Naive thymus-derived CD4-positive, alpha-beta T cell (primary cell): ENCODE data around the gene LGALS4. TPM values are rescaled to one million over a fixed set of nuclear protein-coding genes. Genes with fewer than 3 reads are reported as not detected.

ENCODE experiments used
- ATAC-seq: fragments of 150-1000 bp; cut with Tn5 transposase; 2 replicates; pipeline ENCODE4 v1.10.0; 2021; ENCODE audit warnings: mild to moderate bottlenecking, moderate library complexity
- CTCF ChIA-PET: fragments of 350-600 bp; sonication (Branson Sonifier 250); formaldehyde crosslinking; loops from one replicate; lab custom pipeline; 2021; ENCODE audit warnings: antibody characterized with exemption; lab: Charles Lee
- POLR2A ChIA-PET: fragments of 350-600 bp; sonication (Branson Sonifier 250); formaldehyde crosslinking; loops from one replicate; lab custom pipeline; 2021; ENCODE audit warnings: antibody characterized with exemption, inconsistent platforms; lab: Charles Lee
- DNase-seq, 9 donors: peaks; one replicate each; pipeline versions ENCODE4 v3.0.0 to v3.0.0-alpha.2; 2020 to 2022; ENCODE audit warnings: mixed read lengths in 1 of 9
- H3K27ac ChIP-seq: one replicate; pipeline ENCODE4 v1.7.0; 2013; ENCODE audit warnings: mild to moderate bottlenecking, low read depth, low read length, moderate library complexity
- H3K27me3 ChIP-seq, 2 donors: one replicate each; pipeline ENCODE4 v1.7.0; 2013; ENCODE audit warnings: low read length in 2 of 2, mild to moderate bottlenecking in 2 of 2, moderate library complexity in 2 of 2; ENCODE audit not compliant: control insufficient read depth in 2 of 2, insufficient read depth in 2 of 2
- H3K36me3 ChIP-seq, 3 experiments: 1 replicate in 2 of 3; 2 replicates in 1 of 3; pipeline ENCODE4 v1.7.0; 2013; ENCODE audit warnings: low read length in 3 of 3, mild to moderate bottlenecking in 3 of 3, moderate library complexity in 1 of 3; ENCODE audit not compliant: insufficient read depth in 3 of 3, control insufficient read depth in 2 of 3
- H3K4me1 ChIP-seq, 2 donors: one replicate each; pipeline ENCODE4 v1.7.0; 2013; ENCODE audit warnings: low read length in 2 of 2, mild to moderate bottlenecking in 2 of 2, moderate library complexity in 1 of 2; ENCODE audit not compliant: control insufficient read depth in 2 of 2, insufficient read depth in 2 of 2
- H3K4me3 ChIP-seq: 2 replicates; pipeline ENCODE4 v1.7.0; 2013; ENCODE audit warnings: mild to moderate bottlenecking, low read length
- H3K9me3 ChIP-seq, 3 experiments: 1 replicate in 2 of 3; 2 replicates in 1 of 3; pipeline ENCODE4 v1.7.0; 2013; ENCODE audit warnings: low read length in 3 of 3; ENCODE audit not compliant: control insufficient read depth in 2 of 3
- H3K27ac Mint-ChIP-seq, 9 donors: one replicate each; pipeline ENCODE4 v1.8.0; 2020 to 2022; ENCODE audit warnings: mixed read lengths in 9 of 9, mild to moderate bottlenecking in 8 of 9, moderate library complexity in 5 of 9, inconsistent platforms in 2 of 9
- H3K27me3 Mint-ChIP-seq, 5 donors: one replicate each; pipeline ENCODE4 v1.8.0; 2021 to 2022; ENCODE audit warnings: mixed read lengths in 5 of 5, mild to moderate bottlenecking in 1 of 5
- H3K36me3 Mint-ChIP-seq, 5 donors: one replicate each; pipeline ENCODE4 v1.8.0; 2020 to 2022; ENCODE audit warnings: mixed read lengths in 5 of 5, mild to moderate bottlenecking in 3 of 5, inconsistent platforms in 1 of 5
- H3K4me1 Mint-ChIP-seq, 7 donors: one replicate each; pipeline ENCODE4 v1.8.0; 2020 to 2022; ENCODE audit warnings: mixed read lengths in 7 of 7, mild to moderate bottlenecking in 3 of 7, inconsistent platforms in 1 of 7
- H3K4me3 Mint-ChIP-seq, 10 donors: one replicate each; pipeline ENCODE4 v1.8.0; 2020 to 2022; ENCODE audit warnings: mild to moderate bottlenecking in 10 of 10, mixed read lengths in 10 of 10, moderate library complexity in 6 of 10, inconsistent platforms in 2 of 10
- H3K9me3 Mint-ChIP-seq, 11 donors: one replicate each; pipeline ENCODE4 v1.8.0; 2020 to 2022; ENCODE audit warnings: mixed read lengths in 11 of 11, mild to moderate bottlenecking in 4 of 11, inconsistent platforms in 1 of 11, moderate library complexity in 1 of 11
- intact Hi-C, 2 donors: fragments of 100-400 bp; cut with micrococcal nuclease; formaldehyde crosslinking; loops; one replicate each; pipeline ENCODE4 v1.15.1; 2023
- polyA plus RNA-seq, 2 donors: library from polyadenylated mRNA; unstranded; fragments of 300-500 nt; fragmentation: Illumina TruSeq; gene quantifications; one replicate each; pipeline ENCODE4 v1.2.3, GENCODE V29; 2021
- total RNA-seq, 6 experiments: library from RNA in 5 of 6; stranded (reverse) in 5 of 6; gene quantifications; 1 replicate in 5 of 6; 2 replicates in 1 of 6; pipeline ENCODE4 v1.2.3 and lab custom pipeline; 2021 to 2026

LGALS4 gene
- total and polyA plus RNA-seq, 7 experiments from 2014 or later = 0.13 to 9.8 (median 5.0) TPM

DNA sequence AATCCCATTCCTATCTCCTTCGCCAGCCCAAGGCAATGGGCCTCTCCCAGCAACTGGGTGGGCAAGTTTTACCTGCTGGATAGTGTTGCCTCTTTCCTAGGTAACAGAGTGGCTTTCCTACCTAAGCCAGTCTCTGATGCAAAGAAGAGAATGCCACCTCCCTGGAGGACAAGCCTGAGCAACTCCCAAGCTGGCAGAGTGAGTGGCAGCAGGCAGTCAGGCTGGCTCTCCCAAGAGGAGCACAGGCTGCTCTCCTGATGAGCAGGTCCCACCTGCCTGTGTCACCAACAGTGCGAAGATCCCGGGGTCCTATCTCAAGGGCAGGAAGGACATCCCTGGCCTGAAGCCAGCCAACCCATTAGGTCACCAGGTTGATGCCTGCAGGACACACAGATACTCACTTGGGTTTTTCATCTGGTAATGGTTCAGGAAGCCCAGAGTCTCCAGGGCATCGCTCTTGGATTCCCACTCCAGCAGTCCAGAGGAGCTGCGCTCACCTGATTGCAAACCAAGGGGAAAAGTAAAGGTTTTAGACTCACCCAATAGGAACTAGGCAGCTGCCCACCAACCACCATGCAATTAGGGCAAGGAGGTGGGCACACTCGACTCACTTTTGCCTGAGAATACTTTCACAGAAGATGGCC is 24.4 kb upstream of the LGALS4 start:
- Mint-ChIP-seq H3K27me3 (no peaks in the 10 kb centered on the region), H3K4me1 (peaks cover 15 to 37% (median 29%) of the 10 kb centered on the region in 7 donors), H3K27ac (peak overlapping the region in 3 of 9 donors; percentile 13 to 56 (median 51)), H3K4me3 (no peak overlapping the region), H3K9me3 (peaks cover 0 to 12% (median 0%) of the 10 kb centered on the region in 11 donors), H3K36me3 (peaks cover 0 to 39% (median 32%) of the 10 kb centered on the region in 5 donors)
- Histone ChIP-seq H3K27me3 (no peaks in the 10 kb centered on the region), H3K9me3 (no peaks in the 10 kb centered on the region), H3K4me1 (peaks cover 15 to 20% of the 10 kb centered on the region in 2 donors), H3K4me3 (no peak overlapping the region), H3K27ac (no peak overlapping the region), H3K36me3 (peaks cover 46 to 65% (median 57%) of the 10 kb centered on the region in 3 experiments)
- DNase-seq (no peak), ATAC-seq (no peak)
- POLR2A ChIA-PET = interaction anchor here (1.2 to 1.5 kb wide), 4 partner anchors 9 to 14 kb away, joined by 5 to 9 read pairs (median 6); no protein-coding TSS in a partner anchor
- CTCF ChIA-PET = interaction anchor here (0.9 to 1.1 kb wide), 2 partner anchors 9 to 12 kb away, joined by 3 read pairs; no protein-coding TSS in a partner anchor
- intact Hi-C loops = no loop called here

DNA sequence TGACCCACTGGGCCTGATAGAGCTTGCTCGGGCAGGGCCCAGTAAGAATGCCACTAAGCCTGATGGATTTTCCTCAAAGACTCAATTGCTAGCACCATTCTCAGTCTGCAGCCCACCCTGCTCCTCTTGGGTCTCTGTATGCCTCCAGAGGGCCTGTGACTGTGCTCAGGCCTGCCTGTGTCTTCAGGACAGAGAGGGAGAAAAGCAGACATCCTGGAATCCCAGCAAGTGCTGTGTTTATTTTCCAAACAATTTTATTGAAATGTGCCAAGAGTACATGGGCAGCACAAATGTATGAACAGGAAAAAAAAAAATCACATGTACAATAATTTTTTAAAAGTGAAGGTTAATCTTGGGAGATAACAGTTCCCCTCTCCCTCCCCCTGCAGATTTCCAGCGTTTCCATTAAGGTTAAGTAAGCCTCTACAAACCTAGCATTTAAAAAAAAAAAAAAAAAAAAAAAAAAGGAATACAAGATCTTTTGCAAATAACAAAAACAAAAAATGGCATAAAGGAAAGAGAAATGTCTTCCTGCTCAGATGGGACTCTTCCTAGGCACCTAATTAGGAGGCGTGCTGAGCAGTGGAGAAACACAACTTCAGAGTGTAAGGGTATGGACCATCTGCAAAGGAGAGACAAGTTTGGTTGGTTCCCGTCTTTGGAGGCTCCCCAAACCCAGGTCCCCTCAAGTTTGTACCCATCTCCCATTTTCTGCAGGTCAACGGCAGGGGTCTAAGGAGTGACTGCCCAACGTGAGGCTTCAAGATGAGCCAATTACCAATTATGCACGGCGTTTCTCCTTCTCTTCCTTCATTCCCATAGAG is 23.6 kb upstream of the LGALS4 start:
- no peak overlapping the region for H3K4me3 Mint-ChIP-seq
- POLR2A ChIA-PET = interaction anchor here (0.8 to 1.5 kb wide), 3 partner anchors 13 to 41 kb away, joined by 3 to 9 read pairs (median 4); partner anchors contain the start of gene RINL

DNA sequence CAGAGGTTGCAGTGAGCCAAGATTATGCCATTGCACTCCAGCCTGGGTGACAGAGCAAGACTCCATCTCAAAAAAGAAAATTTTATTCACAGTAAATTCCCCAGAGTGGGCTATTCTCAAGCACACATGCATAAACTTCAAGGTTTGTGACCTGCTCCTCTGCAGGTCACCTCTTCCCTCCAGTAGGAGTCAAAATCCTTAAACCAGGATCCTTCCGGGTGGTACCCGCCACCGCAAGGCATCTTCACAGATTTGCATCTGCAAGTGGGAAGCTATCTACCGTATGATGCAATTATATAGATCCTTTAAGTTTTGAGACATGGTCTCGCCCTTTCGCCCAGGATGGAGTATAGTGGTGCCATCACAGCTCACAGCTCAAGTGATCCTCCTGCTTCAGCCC is 21.8 kb upstream of the LGALS4 start:
- ChIA-PET POLR2A (interaction anchor here (0.6 to 1.8 kb wide), 4 partner anchors 10 to 92 kb away, joined by 3 to 7 read pairs (median 4); no protein-coding TSS in a partner anchor), CTCF (interaction anchor here (1.0 kb wide), 1 partner anchor 66 kb away, joined by 3 read pairs; no protein-coding TSS in a partner anchor)
- Mint-ChIP-seq H3K9me3 (peaks cover 0 to 7% (median 0%) of the 10 kb centered on the region in 11 donors), H3K27me3 (no peaks in the 10 kb centered on the region), H3K27ac (peak overlapping the region in 4 of 9 donors; percentile 14 to 38 (median 26)), H3K4me3 (no peak overlapping the region), H3K36me3 (peaks cover 0 to 32% (median 22%) of the 10 kb centered on the region in 5 donors), H3K4me1 (peaks cover 9 to 40% (median 35%) of the 10 kb centered on the region in 7 donors)
- Histone ChIP-seq H3K36me3 (peaks cover 37 to 55% (median 44%) of the 10 kb centered on the region in 3 experiments), H3K4me3 (no peak overlapping the region), H3K27ac (no peak overlapping the region), H3K9me3 (no peaks in the 10 kb centered on the region), H3K4me1 (peaks cover 12 to 21% of the 10 kb centered on the region in 2 donors), H3K27me3 (no peaks in the 10 kb centered on the region)
- DNase-seq (no peak), ATAC-seq (no peak)
- intact Hi-C loops = loop anchor here (5.0 kb wide), 4 partner anchors 33 to 517 kb away; partner anchors contain the start of genes KCNK6 (in 1 of the 2) and YIF1B (in 1 of the 2)

More for the DNA sequence above, 23.6 kb upstream of the LGALS4 start:
- H3K27ac ChIP-seq = no peak overlapping the region
- no peaks in the 10 kb centered on the region for H3K27me3 ChIP-seq
- peaks cover 14 to 37% (median 28%) of the 10 kb centered on the region in 7 donors for H3K4me1 Mint-ChIP-seq
- H3K27me3 Mint-ChIP-seq = no peaks in the 10 kb centered on the region
- peaks cover 0 to 7% (median 0%) of the 10 kb centered on the region in 11 donors for H3K9me3 Mint-ChIP-seq
- peaks cover 45 to 62% (median 52%) of the 10 kb centered on the region in 3 experiments for H3K36me3 ChIP-seq
- ATAC-seq (no peak), DNase-seq (no peak)
- intact Hi-C loops = no loop called here
- no peak overlapping the region for H3K4me3 ChIP-seq
- peaks cover 9 to 15% of the 10 kb centered on the region in 2 donors for H3K4me1 ChIP-seq
- H3K36me3 Mint-ChIP-seq = peaks cover 0 to 36% (median 28%) of the 10 kb centered on the region in 5 donors
- peak overlapping the region in 2 of 9 donors; percentile 55 to 56 for H3K27ac Mint-ChIP-seq
- H3K9me3 ChIP-seq = no peaks in the 10 kb centered on the region
- CTCF ChIA-PET = no interaction called here

DNA sequence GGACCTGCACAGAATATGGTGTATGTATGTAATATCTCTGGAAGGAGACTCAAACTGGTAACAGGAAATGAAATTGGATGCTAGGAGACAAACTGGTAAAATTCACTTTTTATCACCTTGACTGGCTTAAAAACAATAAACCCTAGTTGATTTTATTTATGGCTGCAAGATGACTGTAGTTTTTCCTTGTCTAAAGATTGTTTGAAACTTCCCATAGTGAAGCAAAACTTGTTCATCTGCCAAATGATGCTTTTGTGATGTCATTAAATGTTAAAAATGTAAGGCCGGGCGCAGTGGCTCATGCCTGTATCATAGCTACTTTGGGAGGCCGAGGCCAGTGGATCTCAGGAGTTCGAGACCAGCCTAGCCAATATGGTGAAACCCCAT is 21.4 kb upstream of the LGALS4 start:
- no peak overlapping the region for H3K4me3 Mint-ChIP-seq
- Histone ChIP-seq H3K27ac (no peak overlapping the region), H3K4me3 (no peak overlapping the region), H3K27me3 (no peaks in the 10 kb centered on the region), H3K9me3 (no peaks in the 10 kb centered on the region), H3K4me1 (peaks cover 12 to 21% of the 10 kb centered on the region in 2 donors), H3K36me3 (peaks cover 32 to 52% (median 39%) of the 10 kb centered on the region in 3 experiments)
- peaks cover 0 to 7% (median 0%) of the 10 kb centered on the region in 11 donors for H3K9me3 Mint-ChIP-seq
- no peak for DNase-seq
- no peak overlapping the region for H3K27ac Mint-ChIP-seq
- intact Hi-C loops = loop anchor here (5.0 kb wide), 4 partner anchors 33 to 517 kb away; partner anchors contain the start of genes KCNK6 (in 1 of the 2) and YIF1B (in 1 of the 2)
- ChIA-PET POLR2A (interaction anchor here (0.6 to 3.6 kb wide), 5 partner anchors 8 to 92 kb away, joined by 3 to 34 read pairs (median 4); partner anchors contain the start of gene HNRNPL), CTCF (interaction anchor here (1.0 kb wide), 1 partner anchor 66 kb away, joined by 3 read pairs; no protein-coding TSS in a partner anchor)
- H3K4me1 Mint-ChIP-seq = peaks cover 9 to 36% (median 30%) of the 10 kb centered on the region in 7 donors
- H3K27me3 Mint-ChIP-seq = no peaks in the 10 kb centered on the region
- peaks cover 0 to 27% (median 18%) of the 10 kb centered on the region in 5 donors for H3K36me3 Mint-ChIP-seq
- no peak for ATAC-seq

DNA sequence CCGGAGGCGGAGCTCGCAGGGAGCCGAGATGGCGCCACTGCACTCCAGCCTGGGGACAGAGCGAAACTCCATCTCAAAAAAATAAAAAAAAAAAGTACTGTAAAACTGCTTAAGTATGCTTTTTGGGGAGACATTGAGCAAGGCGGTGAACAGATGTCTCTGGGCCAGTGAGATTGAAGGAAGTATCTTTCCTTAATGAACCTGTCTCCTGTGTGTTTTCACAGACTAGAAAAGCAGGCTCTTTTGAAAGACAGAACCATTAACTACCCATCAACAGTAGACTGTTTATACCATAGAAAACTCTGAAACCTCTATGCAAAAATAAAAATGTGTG is 20.3 kb upstream of the LGALS4 start:
- no peak overlapping the region for H3K4me3 Mint-ChIP-seq
- POLR2A ChIA-PET = interaction anchor here (0.6 to 3.6 kb wide), 7 partner anchors 8 to 97 kb away, joined by 3 to 34 read pairs (median 8); partner anchors contain the start of genes HNRNPL, MRPS12 and SARS2
- peak overlapping the region in 3 of 9 donors; percentile 33 to 70 (median 56) for H3K27ac Mint-ChIP-seq

More for the DNA sequence above, 20.3 kb upstream of the LGALS4 start:
- ATAC-seq (no peak), DNase-seq (no peak)
- H3K4me1 ChIP-seq = peaks cover 12 to 21% of the 10 kb centered on the region in 2 donors
- Mint-ChIP-seq H3K27me3 (no peaks in the 10 kb centered on the region), H3K9me3 (peaks cover 0 to 3% (median 0%) of the 10 kb centered on the region in 11 donors), H3K36me3 (peaks cover 0 to 26% (median 13%) of the 10 kb centered on the region in 5 donors), H3K4me1 (peaks cover 12 to 35% (median 30%) of the 10 kb centered on the region in 7 donors)
- intact Hi-C loops = loop anchor here (5.0 kb wide), 4 partner anchors 34 to 516 kb away; partner anchors contain the start of genes KCNK6 (in 1 of the 2) and YIF1B (in 1 of the 2)
- no peak overlapping the region for H3K27ac ChIP-seq
- no peaks in the 10 kb centered on the region for H3K9me3 ChIP-seq
- peaks cover 22 to 46% (median 29%) of the 10 kb centered on the region in 3 experiments for H3K36me3 ChIP-seq
- no peak overlapping the region for H3K4me3 ChIP-seq
- CTCF ChIA-PET = no interaction called here
- no peaks in the 10 kb centered on the region for H3K27me3 ChIP-seq
